PC-3 (cell line): Measurements from ENCODE around the gene GP5.

Experiments used
- CTCF ChIP-seq: fragments of 300-600 bp; sonication (generic); conservative IDR thresholded peaks from 2 replicates; pipeline ENCODE4 v1.5.1; 2017; ENCODE audit warnings: antibody characterized with exemption, low read depth, mild to moderate bottlenecking, low read length
- EZH2 ChIP-seq: fragments of 300-600 bp; sonication (generic); IDR thresholded peaks from one replicate; pipeline ENCODE4 v1.6.1; 2017; ENCODE audit warnings: antibody characterized with exemption, mild to moderate bottlenecking, low read length; ENCODE audit not compliant: unreplicated experiment

GRCh38 chr3:194447161-194447560 lies 48.1 kb upstream of the GP5 start:
- no peak for TF ChIP-seq EZH2
- no peak for TF ChIP-seq CTCF
